Measurements from ENCODE around the gene GPA33. TPM values are rescaled to one million over a fixed set of nuclear protein-coding genes. Genes with fewer than 3 reads are reported as not detected.

Gene GPA33
- total and polyA plus RNA-seq, 10 of the 15 experiments (the other 5 are each of a cell fraction or from before 2014, with no cell fraction given) = 0.09 to 0.27 (median 0.21) TPM; not detected in 1

- DNase-seq (ENCODE audit: low read depth, low spot score) (no peak), FAIRE-seq (no peak), ATAC-seq (no peak)
- Histone ChIP-seq H3K27ac (ENCODE audit: control insufficient read depth, insufficient read depth) (no peak overlapping the region), H3K4me3 (no peak overlapping the region), H3K9ac (ENCODE audit: control insufficient read depth, insufficient read depth, low read length) (no peak overlapping the region), H3K79me2 (ENCODE audit: control insufficient read depth, insufficient read depth, low read length) (no peaks in the 10 kb centered on the region), H4K20me1 (ENCODE audit: control insufficient read depth, insufficient read depth) (no peaks in the 10 kb centered on the region), H2AFZ (ENCODE audit: control insufficient read depth, low read depth, low read length) (no peak overlapping the region), H3K36me3 (ENCODE audit: control insufficient read depth in 2 of 2, insufficient read depth in 2 of 2, low read length in 1 of 2) (no peaks in the 10 kb centered on the region), H3K4me2 (ENCODE audit: control insufficient read depth, insufficient read depth) (no peak overlapping the region), H3K9me3 (replicated peaks; ENCODE audit: control insufficient read depth, insufficient read depth, low read length) (no peaks in the 10 kb centered on the region), H3K4me1 (ENCODE audit: control insufficient read depth, insufficient read depth, low read length) (peaks cover 11% of the 10 kb centered on the region), H3K27me3 (replicated peaks in 1 of 2; ENCODE audit: control insufficient read depth in 2 of 2, insufficient read depth in 2 of 2, low read length in 1 of 2) (no peaks in the 10 kb centered on the region)
- CTCF ChIA-PET = interaction anchor here (1.0 to 2.0 kb wide), 2 partner anchors 38 to 134 kb away, joined by 3 to 6 read pairs; no protein-coding TSS in a partner anchor
- RAD21 ChIA-PET (ENCODE audit: unreplicated experiment) = no interaction called here
- SMC1A ChIA-PET (ENCODE audit: uncharacterized antibody, unreplicated experiment) = interaction anchor here (2.3 kb wide), 1 partner anchor 24 kb away, joined by 9 read pairs; no protein-coding TSS in a partner anchor
- in situ Hi-C loops (cut with MboI) = no loop called here
- TF ChIP-seq ETV6 (conservative IDR thresholded peaks at IDR 0.05 in 1 of 2, IDR thresholded peaks at IDR 0.05 in 1 of 2; ENCODE audit: borderline replicate concordance in 1 of 2, low read depth in 1 of 2) (no peak), SMC3 (IDR thresholded peaks at IDR 0.05; ENCODE audit: borderline replicate concordance, low read length) (no peak), CTCF (IDR thresholded peaks at IDR 0.05 in 2 of 3, conservative IDR thresholded peaks at IDR 0.05 in 1 of 3; ENCODE audit: control insufficient read depth in 2 of 3, extremely low read depth in 1 of 3, insufficient read depth in 1 of 3, low read depth in 3 of 3, low read length in 3 of 3) (no peak), POU2F2 (IDR thresholded peaks at IDR 0.05; ENCODE audit: borderline replicate concordance, low read depth, low read length) (no peak), RCOR1 (conservative IDR thresholded peaks at IDR 0.05; ENCODE audit: low read depth, low read length) (no peak), USF2 (IDR thresholded peaks at IDR 0.05; ENCODE audit: borderline replicate concordance, low read depth, low read length) (no peak), RBBP5 (conservative IDR thresholded peaks at IDR 0.05) (no peak), HCFC1 (IDR thresholded peaks at IDR 0.05; ENCODE audit: low read length) (no peak), BHLHE40 (IDR thresholded peaks at IDR 0.05; ENCODE audit: borderline replicate concordance in 1 of 2, low read depth in 2 of 2, low read length in 1 of 2) (no peak)
- TF ChIP-seq, protein P1, sequence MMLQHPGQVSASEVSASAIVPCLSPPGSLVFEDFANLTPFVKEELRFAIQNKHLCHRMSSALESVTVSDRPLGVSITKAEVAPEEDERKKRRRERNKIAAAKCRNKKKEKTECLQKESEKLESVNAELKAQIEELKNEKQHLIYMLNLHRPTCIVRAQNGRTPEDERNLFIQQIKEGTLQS (IDR thresholded peaks at IDR 0.05; ENCODE audit: borderline replicate concordance, extremely low read depth, low read depth, low read length) = no peak
- WGBS (ENCODE audit: insufficient coverage, insufficient replicate concordance, low lambda C conversion rate, missing lambda C conversion rate) = 65% methylated on average over 7 of the region's 7 CpGs
- BruUV-seq (replicated peaks) = no TSS peak
- intact Hi-C loops (cut with micrococcal nuclease; ENCODE audit: unreplicated experiment) = no loop called here
- POLR2A ChIA-PET = no interaction called here
Observed at GRCh38 chr1:167086033-167086432, 4.1 kb downstream of the GPA33 start.
